ENCODE measurements around the gene ANKRD11.
"Not testable (repeated sequence)": the region's sequence is repeated elsewhere in the genome, so short reads cannot be mapped to it uniquely, and the experiment has no call there.

ANKRD11 gene

DNA sequence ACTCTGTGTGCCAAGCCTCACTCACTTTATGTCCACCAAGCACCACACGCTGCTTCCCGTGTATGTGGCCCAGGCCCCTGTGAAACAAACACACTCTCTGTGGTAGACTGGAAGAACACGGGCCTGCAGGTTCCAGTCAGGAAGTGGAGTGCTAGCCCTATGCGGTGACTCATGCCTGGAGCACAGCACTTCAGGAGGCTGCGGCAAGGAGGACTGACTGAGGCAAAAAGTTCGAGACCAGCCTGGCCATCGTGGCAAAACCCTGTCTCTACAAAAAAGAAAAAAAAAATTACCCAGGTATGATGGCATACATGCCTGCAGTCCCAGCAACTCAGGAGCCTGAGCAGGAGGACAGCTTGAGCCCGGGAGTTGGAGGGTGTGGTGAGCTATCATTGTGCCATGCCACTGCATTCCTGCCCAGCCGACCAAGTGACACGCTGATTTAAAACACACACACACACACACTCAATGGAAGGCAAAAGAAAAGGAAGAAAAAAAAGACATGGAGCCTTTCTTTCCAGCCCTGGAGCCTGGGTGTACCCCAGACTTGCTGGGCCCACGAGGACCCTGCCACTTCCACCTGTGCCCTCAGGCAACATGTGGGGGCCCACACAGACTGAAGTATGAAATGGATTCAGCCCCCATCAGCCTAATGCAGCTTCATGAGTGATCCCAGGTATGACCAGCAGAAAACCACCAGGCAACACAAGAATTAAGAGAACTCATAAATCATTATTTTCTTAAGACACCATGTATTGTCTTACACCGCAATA lies 126.6 kb downstream of the ANKRD11 start:
- peak overlapping the region; percentile 58 for H3K4me3 Mint-ChIP-seq

DNA sequence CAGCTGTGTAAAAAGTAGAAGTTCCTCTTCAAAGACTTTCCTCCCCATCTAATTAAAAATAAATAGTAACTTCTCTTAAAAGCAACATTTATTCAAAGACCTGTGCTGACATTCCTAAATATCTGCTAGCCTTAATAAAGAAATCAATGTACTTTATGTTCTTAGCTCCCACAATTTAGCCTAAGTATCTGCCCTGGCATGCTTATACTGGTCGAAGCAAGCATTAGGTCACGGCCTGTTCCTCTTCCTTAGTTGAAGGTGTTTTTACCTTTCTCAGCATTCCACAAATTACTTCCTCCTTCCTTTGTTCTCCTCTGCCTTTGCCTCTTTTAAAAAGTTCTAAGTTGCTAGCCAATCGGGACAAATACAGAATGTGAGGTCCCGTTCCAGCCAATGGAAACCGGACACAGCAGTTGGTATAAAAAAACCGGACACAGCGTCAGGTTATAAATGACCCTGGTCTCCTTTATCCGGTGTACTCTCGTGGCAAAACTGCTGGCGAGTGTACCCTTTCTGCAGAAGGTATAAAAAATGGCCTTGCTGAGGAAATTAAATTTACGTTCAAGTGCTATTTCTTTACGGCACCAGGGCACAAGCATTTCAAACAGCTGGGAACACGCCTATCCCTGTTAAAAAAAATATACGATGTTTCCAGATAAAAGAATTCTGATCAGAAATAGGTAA lies 127.7 kb downstream of the ANKRD11 start:
- not testable (repeated sequence) for H3K9me3 Mint-ChIP-seq; H3K27ac Mint-ChIP-seq; ATAC-seq; DNase-seq (ENCODE audit: low spot score in 2 of 2)
- peak overlapping the region; percentile 67 for H3K4me3 Mint-ChIP-seq
- peaks cover 97% of the 10 kb centered on the region for H3K4me1 Mint-ChIP-seq
- H3K36me3 Mint-ChIP-seq: peaks cover 52% of the 10 kb centered on the region

More for the DNA sequence above, 126.6 kb downstream of the ANKRD11 start:
- Mint-ChIP-seq H3K4me1 (peaks cover 95% of the 10 kb centered on the region), H3K9me3 (no peaks in the 10 kb centered on the region), H3K36me3 (peaks cover 52% of the 10 kb centered on the region), H3K27ac (peak overlapping the region; percentile 89)
- DNase-seq (ENCODE audit: low spot score in 2 of 2) (peak in 1 of 2 donors; percentile 61), ATAC-seq (peak; percentile 36)

DNA sequence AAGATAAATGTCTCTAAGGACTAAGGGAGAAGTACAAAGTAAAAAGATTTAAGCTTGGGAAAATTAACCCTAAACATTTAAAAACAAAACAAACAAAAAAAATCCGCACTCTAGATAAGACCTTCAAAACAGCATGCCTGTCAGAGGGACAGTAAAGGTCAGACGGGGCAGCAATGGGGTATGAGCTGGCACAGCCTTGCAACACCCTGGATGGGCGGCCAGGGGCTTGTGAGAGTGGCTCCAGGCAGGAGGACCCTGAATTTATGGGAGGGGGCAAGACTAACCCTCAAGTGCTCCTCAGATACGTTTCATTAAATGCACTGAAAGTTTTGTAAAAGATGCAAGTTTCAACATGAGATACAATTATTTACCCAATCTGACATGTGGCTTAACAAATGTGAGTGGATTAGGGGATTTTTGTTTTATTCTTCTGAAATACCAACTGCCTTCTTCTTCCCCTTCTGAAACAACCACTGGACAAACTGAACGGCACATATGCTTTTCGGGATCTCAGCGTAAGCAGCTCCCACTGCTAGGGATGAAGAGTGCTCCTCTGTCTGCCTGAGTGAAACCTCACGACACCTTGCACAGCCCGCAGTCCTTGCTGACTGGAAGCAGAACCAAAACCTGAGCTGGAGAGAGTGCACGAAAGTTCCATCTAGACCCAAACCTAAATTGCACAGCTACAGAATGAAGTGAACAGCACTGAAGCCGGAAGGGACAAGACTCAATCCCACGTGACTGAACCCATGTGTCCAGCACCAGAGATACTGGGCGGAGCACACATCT lies 128.4 kb downstream of the ANKRD11 start:
- peaks cover 97% of the 10 kb centered on the region for H3K4me1 Mint-ChIP-seq
- H3K4me3 Mint-ChIP-seq: peak overlapping the region; percentile 67
- no peaks in the 10 kb centered on the region for H3K9me3 Mint-ChIP-seq
- H3K27ac Mint-ChIP-seq: peak overlapping the region; percentile 91
- ATAC-seq (peak; percentile 34), DNase-seq (ENCODE audit: low spot score in 2 of 2) (peak in 1 of 2 donors; percentile 62)
- H3K36me3 Mint-ChIP-seq: peaks cover 51% of the 10 kb centered on the region

DNA sequence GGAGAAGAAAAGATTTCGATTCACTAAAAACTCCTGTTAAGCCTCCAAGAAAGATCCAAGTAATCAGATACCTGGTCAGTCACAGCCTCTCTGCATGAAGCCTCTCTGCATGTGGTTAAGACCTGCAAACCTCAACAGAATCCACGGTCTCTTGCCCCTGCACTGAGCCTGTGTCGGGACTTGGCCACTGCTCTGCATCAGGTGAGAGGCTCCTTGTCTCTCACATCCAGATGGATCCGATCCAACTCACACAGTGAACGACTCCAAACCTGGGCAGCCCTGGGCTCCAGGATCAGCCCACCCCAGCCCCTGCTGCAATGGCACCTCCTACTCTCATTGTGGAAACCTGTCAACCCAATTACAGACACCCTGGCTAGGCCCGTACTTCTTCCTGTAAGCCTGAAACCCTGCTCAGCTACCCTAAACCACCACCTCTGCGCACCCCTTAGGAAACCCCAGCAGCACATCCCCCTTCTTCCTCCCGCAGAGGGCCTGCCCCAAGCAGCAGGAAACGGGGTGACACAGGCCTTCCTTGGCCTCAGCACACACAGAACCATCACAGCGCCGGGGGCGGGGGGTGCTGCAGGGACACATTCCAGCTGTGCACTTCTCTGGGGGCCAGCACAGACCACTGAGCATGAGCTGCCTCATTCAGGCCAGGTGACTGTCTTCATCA lies 129.5 kb downstream of the ANKRD11 start:
- peak overlapping the region; percentile 91 for H3K27ac Mint-ChIP-seq
- ATAC-seq (peak; percentile 86), DNase-seq (ENCODE audit: low spot score in 2 of 2) (peak; percentile 54 to 87)
- peaks cover 53% of the 10 kb centered on the region for H3K36me3 Mint-ChIP-seq
- peaks cover 94% of the 10 kb centered on the region for H3K4me1 Mint-ChIP-seq
- H3K4me3 Mint-ChIP-seq: peak overlapping the region; percentile 67
- no peaks in the 10 kb centered on the region for H3K9me3 Mint-ChIP-seq

DNA sequence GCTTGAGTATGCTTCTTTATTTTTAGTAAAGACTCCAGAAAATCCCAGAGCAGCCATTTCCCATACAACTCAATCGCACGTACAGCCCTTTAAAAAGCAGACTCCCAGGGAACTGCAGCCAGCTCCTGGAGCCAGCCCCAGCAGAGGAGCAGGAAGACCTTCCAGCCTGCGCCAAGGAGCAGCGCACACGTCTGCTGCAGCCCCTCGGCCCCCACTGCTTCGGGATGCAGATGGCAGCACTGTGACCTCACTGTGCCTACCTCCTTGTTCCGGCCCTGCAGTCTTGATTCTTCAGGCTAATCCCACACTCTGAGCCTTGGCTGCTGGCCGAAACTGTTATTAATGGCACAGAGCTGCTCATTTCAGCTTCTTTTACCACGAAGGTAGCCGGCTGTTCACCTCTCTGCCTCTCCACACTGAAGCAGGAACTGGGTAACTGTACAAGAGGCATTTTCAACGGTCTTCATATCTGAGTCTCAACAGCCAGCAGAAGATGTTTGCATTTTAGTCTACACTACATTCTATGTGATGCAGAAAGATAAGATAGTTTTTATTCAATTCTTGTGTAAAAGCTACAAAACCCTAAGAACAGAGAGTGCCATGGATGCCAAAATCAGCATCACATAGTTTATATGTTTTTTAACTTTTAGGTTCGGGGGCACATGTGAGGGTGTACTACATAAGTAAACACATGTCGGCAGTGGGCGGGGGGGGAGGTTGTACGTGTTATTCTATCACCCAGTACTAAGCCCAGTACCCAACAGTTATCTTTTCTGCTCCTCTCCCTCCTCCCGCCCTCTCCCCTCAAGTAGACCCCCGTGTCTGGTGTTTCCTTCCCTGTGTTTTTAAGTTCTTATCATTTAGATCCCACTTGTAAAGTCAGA lies 130.9 kb downstream of the ANKRD11 start:
- peak overlapping the region; percentile 91 for H3K27ac Mint-ChIP-seq
- H3K36me3 Mint-ChIP-seq: peaks cover 66% of the 10 kb centered on the region
- H3K4me3 Mint-ChIP-seq: peak overlapping the region; percentile 67
- peaks cover 94% of the 10 kb centered on the region for H3K4me1 Mint-ChIP-seq
- no peaks in the 10 kb centered on the region for H3K9me3 Mint-ChIP-seq
- ATAC-seq: no peak
- DNase-seq (ENCODE audit: low spot score in 2 of 2): no peak

DNA sequence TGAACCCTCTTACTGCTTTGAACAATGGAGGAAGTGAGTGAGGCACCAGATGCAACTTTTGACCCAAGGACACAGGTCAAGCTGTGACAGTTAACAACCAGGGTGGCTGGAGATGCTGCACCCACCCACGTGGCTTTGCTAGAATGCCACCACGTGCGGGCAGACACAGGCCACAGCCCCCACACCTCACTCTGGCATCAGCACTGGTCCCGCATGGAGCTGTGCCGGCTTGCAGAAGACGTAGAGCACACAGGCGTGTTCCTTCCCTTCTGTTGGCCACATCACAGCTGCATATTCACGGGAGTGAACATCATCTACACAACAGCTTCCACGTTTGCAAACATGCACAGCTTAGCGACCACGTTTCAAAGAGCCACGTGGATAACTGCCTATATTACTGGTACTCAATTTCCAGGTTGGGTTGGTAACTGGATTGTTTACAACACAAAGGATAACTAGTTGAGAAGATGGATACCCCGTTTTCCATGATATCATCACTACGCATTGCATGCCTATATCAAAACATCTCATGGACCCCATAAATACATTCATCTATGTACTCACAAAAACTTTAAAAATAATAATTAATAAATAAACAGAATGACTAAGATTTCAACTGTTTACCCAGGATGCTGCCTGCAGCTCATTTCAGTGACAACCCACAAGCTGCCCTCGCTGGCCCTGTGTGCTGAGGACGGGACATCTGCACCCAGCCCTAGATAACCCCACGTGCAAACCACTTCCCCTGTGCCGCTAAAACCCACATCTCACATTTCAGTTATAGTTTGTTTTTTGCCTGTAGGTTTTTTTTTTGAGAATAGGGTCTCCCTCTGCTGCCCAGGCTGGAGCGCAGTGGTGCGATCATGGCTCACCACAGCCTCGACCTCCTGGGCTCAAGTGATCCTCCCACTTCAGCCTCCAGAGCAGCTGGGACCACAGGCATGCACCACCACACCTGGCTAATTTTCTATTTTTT lies 132.0 kb downstream of the ANKRD11 start:
- Mint-ChIP-seq H3K36me3 (peaks cover 66% of the 10 kb centered on the region), H3K9me3 (no peaks in the 10 kb centered on the region)
- peak; percentile 44 for ATAC-seq

DNA sequence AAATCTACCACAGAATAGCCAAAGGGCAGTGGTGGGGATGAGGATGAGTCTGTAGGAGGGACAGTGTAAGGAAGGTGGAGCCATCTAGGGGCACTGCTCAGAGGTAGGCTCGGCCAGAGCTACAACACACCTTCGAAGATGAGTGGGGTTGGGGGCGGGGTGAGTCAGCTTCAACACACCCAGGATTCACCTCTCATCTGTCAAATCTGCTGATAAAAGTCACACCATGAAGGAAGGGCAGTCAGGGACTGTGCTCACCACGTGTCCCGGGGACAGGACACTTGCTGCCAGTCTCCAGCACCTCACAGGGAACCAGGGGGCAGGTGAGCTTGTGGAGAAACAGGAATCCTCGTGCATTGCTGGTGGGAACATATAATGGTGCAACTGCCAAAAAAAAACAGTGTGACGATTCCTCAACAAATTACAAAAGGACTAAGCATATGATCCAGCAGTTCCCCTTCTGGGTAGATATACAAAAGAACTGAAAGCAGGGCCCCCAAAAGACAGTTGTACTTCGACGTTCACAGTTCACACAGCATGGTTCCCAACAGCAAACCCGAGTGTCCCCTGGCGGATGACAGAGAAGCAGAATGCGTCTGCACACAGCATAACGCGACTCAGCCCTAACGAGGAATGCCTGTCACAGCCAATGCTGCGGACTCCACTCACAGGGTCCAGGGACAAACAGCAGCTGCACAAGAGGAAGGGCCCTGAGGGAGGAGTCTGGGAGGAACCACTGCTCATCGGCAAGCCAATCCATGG lies 133.1 kb downstream of the ANKRD11 start:
- peak overlapping the region; percentile 91 for H3K27ac Mint-ChIP-seq
- H3K4me3 Mint-ChIP-seq: peak overlapping the region; percentile 67
- H3K9me3 Mint-ChIP-seq: no peaks in the 10 kb centered on the region
- ATAC-seq: peak; percentile 73
- H3K36me3 Mint-ChIP-seq: peaks cover 76% of the 10 kb centered on the region
- DNase-seq (ENCODE audit: low spot score in 2 of 2): peak in 1 of 2 donors; percentile 65
- H3K4me1 Mint-ChIP-seq: peaks cover 91% of the 10 kb centered on the region

More for the DNA sequence above, 132.0 kb downstream of the ANKRD11 start:
- Mint-ChIP-seq H3K27ac (peak overlapping the region; percentile 91), H3K4me3 (peak overlapping the region; percentile 67), H3K4me1 (peaks cover 93% of the 10 kb centered on the region)
- DNase-seq (ENCODE audit: low spot score in 2 of 2): peak in 1 of 2 donors; percentile 69

DNA sequence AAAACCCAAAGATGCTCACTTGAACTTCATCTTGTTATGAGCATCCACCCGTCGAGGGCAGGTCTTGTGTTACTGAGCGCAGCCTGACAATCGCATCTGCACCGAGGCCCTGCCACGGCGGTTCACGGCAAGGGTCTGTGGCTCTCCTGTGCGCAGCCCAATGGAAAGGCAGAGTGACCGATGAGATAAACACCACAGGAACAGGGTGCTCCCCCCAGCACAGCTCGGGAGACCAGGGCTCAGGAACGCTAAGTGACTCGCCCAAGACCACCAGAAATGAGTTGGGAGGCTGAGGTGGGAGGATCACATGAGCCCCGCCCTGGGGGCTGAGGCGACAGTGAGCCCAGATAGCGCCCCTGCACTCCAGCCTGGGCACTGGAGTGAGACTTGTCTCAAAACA lies 134.7 kb downstream of the ANKRD11 start:
- DNase-seq (ENCODE audit: low spot score in 2 of 2) (no peak), ATAC-seq (no peak)
- peak overlapping the region; percentile 54 for H3K27ac Mint-ChIP-seq
- H3K4me1 Mint-ChIP-seq: peaks cover 91% of the 10 kb centered on the region
- H3K9me3 Mint-ChIP-seq: no peaks in the 10 kb centered on the region
- peaks cover 81% of the 10 kb centered on the region for H3K36me3 Mint-ChIP-seq
- H3K4me3 Mint-ChIP-seq: no peak overlapping the region

DNA sequence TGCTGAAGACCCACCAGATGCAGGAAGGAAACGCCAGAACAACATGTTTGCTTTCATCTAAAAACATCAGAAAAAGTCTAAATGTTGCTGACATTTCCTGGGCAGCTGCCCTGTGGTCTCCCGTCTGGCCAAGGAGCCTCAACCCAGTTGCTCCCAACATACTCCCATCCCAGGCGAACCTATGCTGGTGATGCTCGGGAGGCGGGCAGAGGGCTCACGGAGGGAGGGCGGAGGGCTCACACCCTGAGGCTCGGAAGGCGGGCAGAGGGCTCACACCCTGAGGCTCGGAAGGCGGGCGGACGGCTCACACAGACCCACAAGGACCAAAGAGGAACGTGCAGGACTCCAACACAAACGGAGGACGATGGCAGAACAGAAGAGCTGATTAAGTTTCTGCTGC lies 135.4 kb downstream of the ANKRD11 start:
- Mint-ChIP-seq H3K27ac (peak overlapping the region; percentile 54), H3K4me3 (no peak overlapping the region), H3K4me1 (peaks cover 91% of the 10 kb centered on the region), H3K9me3 (no peaks in the 10 kb centered on the region), H3K36me3 (peaks cover 81% of the 10 kb centered on the region)
- DNase-seq (ENCODE audit: low spot score in 2 of 2): no peak
- no peak for ATAC-seq

DNA sequence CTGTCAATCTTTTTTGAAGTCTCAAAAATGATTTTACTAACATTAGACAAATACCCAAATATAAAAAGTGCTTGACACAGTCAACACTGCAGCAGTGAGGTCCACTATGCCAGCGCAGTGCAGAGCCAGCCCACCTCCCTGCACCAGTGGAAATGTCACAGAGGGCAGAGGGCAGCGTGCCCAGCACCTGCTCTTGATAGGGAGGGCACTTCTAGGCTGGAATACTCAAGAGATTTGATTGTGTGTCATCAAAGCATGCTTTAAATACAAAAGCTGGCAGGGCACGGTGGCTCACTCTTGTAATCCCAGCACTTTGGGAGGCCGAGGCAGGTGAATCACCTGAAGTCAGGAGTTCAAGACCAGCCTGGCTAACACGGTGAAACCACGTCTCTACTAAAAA lies 136.0 kb downstream of the ANKRD11 start:
- Mint-ChIP-seq H3K9me3 (no peaks in the 10 kb centered on the region), H3K4me3 (no peak overlapping the region), H3K36me3 (peaks cover 81% of the 10 kb centered on the region), H3K27ac (peak overlapping the region; percentile 54), H3K4me1 (peaks cover 91% of the 10 kb centered on the region)
- DNase-seq (ENCODE audit: low spot score in 2 of 2): no peak
- no peak for ATAC-seq

DNA sequence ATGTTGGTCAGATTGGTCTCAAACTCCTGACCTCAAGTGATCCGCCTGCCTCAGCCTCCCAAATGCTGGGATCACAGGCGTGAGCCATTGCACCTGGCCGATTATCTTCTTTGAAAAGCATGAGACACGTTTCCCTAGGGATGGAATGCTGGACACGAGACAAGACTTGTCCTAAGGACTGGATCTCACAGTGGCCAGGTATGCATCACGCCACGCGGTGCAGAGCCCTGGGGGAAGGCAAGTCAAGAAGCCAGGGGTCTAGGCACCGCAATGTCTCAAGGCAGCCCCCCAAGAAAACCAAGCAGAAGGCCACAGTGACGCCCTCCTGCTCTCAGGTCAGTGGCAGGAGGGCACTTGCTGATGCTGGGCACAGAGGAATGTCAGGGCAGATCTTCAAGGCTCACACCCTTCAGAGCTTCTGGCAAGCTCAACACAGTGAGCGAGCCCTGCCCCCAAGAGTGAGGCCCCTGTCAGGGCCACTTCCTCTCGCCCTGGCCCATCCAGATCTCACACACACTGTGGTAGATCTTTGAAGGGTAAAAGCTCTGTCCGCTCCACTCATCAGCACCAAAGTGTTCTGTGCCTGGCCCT lies 138.2 kb downstream of the ANKRD11 start:
- peaks cover 84% of the 10 kb centered on the region for H3K4me1 Mint-ChIP-seq
- ATAC-seq (no peak), DNase-seq (ENCODE audit: low spot score in 2 of 2) (no peak)
- H3K9me3 Mint-ChIP-seq: no peaks in the 10 kb centered on the region
- no peak overlapping the region for H3K4me3 Mint-ChIP-seq
- peak overlapping the region; percentile 64 for H3K27ac Mint-ChIP-seq
- peaks cover 69% of the 10 kb centered on the region for H3K36me3 Mint-ChIP-seq

DNA sequence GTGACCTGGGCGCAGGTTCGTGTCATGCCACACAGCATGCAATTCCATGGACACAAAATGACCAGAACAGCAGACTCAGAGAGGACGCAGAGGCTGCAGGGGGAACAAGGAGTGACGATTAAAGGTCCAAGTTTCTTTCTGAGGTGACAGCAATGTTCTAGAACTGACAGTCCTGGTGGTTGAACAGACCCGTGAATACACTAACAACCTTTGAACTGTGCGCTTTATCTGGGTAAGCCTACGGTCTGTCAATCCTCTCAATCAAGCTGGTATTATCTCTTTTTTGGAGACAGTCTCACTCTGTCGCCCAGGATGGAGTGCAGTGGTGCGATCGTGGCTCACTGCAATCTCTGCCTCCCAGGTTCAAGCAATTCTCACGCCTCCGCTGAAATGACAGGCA lies 138.7 kb downstream of the ANKRD11 start:
- no peak overlapping the region for H3K4me3 Mint-ChIP-seq

More for the DNA sequence above, 138.7 kb downstream of the ANKRD11 start:
- no peak for DNase-seq (ENCODE audit: low spot score in 2 of 2)
- no peak for ATAC-seq
- peaks cover 68% of the 10 kb centered on the region for H3K36me3 Mint-ChIP-seq
- no peaks in the 10 kb centered on the region for H3K9me3 Mint-ChIP-seq
- peaks cover 84% of the 10 kb centered on the region for H3K4me1 Mint-ChIP-seq
- H3K27ac Mint-ChIP-seq: peak overlapping the region; percentile 64

Data from stimulated activated effector memory CD8-positive, alpha-beta T cell treated with anti-CD3 and anti-CD28 coated beads, Interleukin-12 subunit alpha, Interleukin-12 subunit beta, amount 100 ng/mL, for 72 hours (primary cell).